Amygdala (tissue), 56 donors: ENCODE measurements around the gene EEF1AKMT2.

Source experiments
- DNase-seq, 56 donors: peaks; one replicate each; lab custom pipeline; 2025; lab: John Stamatoyannopoulos, UW

Gene EEF1AKMT2

GRCh38 chr10:124739119-124739921, 52.4 kb downstream of the EEF1AKMT2 start:
- no peak for DNase-seq

GRCh38 chr10:124738441-124738840, 53.2 kb downstream of the EEF1AKMT2 start:
- DNase-seq: no peak

DNA sequence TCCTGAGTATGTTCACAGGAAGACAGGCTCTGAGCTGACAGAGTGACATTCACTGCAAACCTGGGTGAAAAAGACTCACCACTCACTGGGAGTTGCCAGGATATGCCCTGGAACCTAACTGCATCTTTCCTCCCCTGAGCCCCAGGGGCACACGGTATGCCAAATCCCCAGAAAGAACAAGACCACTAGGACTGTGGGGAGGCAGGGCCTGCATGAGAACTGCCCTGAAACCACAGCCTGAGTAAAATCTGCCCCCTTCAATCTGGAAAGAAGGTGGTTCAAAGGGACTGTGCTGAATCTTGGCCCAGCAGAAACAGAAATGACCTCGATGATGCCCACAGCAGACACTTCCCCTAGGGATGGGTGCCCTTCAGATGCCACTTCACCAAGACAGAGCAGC, 54.0 kb downstream of the EEF1AKMT2 start:
- DNase-seq: no peak

- DNase-seq: no peak
These were observed 54.5 kb downstream of the EEF1AKMT2 start for GRCh38 chr10:124737221-124737620.

DNA sequence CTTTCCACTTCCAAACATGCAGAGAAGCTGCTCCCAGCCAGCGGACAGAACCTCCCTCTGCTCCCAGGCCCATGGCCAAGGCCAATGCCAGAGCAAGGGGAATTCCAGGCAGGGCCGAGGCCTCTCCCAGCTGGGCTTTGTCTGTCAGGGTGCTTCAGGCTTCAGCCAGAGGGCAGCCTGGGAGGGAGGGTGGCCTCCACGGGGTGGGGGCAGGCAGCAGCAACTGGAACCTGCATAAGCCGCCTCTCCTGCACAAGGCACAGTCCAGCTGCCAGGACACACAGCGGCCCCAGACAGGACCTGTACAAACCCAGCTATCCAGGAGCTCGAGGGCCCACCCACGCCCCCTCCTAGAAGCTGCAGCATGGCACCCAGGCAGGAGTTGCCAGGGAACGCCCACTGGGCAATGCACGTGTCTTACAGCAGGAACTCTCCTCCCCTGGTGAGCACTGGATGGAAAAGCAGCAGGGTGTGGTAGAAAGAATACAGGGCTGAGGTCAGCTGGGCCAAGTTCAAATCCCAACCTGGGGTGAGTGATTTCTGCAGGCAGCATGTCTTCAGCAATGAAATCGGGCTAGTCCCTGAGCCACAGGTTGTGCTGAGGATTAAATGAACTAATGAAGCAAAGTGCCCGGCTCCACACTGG, 55.1 kb downstream of the EEF1AKMT2 start:
- DNase-seq: peak in 47 of 56 donors; percentile 34 to 91 (median 73)

DNA sequence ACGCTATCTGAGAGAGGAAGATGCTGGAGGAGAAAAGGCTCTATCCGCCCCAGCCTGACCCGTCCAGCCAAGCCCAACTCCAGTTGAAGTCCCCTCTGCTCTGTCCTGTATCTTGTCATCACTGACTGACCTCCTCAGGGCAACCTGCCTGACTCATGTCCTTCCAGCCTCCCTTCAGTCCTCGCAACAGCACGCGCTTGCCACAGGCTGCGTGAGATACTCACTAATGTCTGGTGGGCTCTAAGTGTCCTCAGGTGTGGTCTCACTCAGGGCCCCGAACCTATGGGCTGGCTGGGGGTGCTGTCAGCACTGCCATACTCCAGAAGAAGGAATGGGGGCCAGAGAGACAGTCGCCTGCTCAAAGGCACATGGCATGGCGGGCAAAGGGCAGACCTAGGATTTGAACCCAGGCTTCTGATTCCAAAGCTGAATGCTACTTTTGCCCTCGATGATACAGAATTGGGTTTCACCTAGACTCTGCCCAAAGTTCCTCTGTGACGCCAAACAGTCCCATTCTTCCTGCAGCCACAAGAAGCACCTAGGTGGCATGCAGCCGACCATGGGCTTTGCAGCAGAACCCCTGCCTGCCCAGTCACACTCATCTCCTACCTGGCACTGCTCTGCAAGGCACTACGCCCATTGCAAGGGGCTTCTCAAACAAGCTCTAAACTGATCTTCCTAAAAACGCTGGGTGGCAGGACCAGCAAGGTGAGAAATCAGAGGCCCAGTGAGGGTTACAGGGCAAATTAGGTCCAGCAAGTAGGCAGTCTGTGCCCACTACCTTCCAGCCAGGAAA, 56.0 kb downstream of the EEF1AKMT2 start:
- no peak for DNase-seq

DNA sequence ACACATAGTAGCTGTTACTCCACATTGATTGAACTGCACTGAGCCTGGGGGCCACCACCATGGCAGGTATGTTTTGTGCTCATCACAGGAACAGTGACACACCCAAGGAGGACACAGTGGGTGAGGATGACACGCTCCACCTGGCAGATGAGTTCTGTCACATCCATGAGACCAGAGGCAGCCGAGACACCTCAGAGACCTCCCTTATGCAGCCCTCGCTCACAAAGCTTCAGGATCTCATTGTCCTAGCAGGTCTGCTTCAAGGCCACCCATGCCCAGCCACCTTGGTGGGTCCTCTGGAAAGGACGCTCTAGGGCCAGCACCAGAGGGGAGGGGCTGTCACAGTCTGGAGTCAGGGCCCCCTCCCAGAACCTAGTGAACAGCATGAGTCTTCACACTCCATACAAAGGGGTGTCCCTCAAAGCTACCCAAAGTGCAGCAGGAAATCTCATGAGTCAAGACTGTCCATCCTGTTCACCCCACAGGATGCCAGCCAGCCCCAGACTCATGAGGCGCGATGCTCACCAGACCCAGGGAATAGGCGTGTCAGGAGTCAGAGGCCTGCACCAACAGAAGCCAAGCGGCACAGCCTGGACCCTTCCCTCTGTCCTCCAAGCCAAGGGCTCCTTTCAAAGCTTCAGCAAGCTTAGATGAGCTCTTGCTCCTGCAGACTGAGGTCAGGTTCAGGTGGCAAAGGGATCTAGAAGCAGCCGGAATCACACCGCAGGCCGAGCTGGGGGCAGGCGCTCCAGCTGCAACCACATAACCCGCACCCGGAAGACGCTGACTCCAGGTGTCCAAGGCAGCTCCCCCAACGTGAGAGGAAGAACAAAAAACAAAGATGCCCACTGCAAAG, 57.1 kb downstream of the EEF1AKMT2 start:
- no peak for DNase-seq

GRCh38 chr10:124733571-124734245, 58.0 kb downstream of the EEF1AKMT2 start:
- no peak for DNase-seq

GRCh38 chr10:124732931-124733570, 58.6 kb downstream of the EEF1AKMT2 start:
- DNase-seq: peak in 8 of 56 donors; percentile 27 to 47 (median 44)

- DNase-seq: no peak
These were observed 60.1 kb downstream of the EEF1AKMT2 start for GRCh38 chr10:124731551-124731950.

DNA sequence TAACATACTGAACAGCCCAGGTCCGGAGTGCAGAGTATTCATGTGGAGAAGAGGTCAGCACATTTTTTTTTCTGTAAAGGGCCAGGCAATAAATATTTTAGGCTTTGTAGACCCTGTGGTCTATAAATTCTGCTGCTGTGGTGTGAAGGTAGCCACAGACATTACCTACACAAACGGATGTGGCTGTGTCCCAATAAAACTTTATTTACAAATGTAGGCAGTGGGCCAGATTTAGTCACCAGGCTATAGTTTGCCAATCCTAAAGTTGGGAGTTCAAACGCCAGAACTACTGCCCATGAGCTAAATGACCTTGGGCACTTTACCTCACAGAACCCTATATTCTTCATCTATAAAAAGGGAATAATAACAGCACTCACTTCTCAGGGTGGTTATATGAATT, 60.9 kb downstream of the EEF1AKMT2 start:
- DNase-seq: no peak

GRCh38 chr10:124728830-124729661, 62.6 kb downstream of the EEF1AKMT2 start:
- no peak for DNase-seq

- peak in 21 of 56 donors; percentile 24 to 84 (median 53) for DNase-seq
These were observed 63.4 kb downstream of the EEF1AKMT2 start for GRCh38 chr10:124728071-124728829.

DNA sequence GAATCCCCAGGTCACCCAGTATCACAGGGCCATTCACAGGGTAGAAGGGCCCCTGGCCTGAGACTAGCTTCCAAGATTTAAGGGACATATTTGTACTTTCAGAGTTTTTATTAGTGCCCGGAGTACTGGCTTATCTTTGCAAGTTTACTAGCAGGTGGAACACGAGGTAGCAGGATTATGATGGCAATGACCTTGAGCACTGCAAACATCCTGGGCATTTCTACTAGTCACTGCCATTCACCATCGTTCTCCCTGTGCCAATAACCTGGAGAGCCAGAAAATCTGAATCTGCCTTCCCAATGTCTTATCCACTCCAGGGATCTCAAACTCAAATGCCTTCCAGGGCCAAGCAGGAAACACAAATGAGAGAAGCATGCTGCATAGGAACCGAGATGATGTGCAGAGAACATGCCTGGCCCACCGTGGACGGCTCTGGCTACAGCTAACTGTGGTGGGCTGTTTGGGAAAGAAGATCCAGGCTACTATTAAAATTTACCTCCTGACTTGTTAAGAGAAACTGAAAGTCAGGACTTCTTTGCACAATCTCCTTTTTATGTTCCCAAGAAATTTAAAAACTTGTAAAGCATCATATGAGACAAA, 64.2 kb downstream of the EEF1AKMT2 start:
- no peak for DNase-seq

DNA sequence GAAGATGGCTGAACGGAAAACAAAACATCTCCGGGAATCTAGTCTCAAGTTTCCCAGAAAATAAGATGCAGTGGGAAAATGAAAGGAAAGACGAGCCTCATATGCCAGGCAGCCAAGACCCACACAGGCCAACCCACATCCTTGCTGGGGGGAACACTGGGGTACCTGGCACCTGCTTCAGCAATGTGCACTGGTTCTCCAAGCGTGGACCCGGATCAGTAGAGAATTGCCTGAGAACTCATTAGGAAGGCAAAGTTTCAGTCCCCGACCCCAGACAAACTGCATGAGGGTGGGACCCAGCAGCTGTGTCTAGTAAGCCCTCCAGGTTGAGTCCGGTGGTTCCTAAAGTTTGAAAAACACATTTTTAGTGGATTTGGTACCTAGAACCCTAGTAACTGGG, 65.9 kb downstream of the EEF1AKMT2 start:
- DNase-seq: no peak

DNA sequence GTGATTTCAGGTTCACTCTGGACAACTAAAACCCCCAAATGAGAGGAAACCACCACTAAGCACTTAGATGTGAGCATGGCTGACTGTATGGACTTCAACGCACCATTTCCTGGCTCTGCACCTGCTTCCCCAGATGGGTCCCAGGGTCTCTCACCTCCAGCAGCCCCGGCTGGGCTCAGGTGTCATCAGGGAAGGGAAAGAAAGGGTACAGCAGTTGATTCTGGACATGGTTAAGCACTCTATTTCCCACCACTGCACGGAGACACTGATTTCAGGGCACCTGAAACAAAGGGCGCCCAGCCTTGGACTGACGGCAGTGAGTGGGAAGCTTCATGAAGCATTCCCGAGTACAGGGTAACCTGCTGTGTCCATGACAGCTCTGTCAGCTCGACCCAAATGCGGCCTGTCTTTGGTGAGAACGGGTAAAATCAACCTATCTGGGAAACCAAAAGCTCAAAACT, 66.5 kb downstream of the EEF1AKMT2 start:
- no peak for DNase-seq
